Inflammatory macrophage (primary cell): ENCODE data around the gene SP9.
"Not testable (repeated sequence)": the region's sequence is repeated elsewhere in the genome, so short reads cannot be mapped to it uniquely, and the experiment has no call there.

Source experiments
- DNase-seq, 2 donors: peaks; one replicate each; pipeline ENCODE4 v3.0.0-alpha.2; 2020 to 2022

SP9 gene

DNA sequence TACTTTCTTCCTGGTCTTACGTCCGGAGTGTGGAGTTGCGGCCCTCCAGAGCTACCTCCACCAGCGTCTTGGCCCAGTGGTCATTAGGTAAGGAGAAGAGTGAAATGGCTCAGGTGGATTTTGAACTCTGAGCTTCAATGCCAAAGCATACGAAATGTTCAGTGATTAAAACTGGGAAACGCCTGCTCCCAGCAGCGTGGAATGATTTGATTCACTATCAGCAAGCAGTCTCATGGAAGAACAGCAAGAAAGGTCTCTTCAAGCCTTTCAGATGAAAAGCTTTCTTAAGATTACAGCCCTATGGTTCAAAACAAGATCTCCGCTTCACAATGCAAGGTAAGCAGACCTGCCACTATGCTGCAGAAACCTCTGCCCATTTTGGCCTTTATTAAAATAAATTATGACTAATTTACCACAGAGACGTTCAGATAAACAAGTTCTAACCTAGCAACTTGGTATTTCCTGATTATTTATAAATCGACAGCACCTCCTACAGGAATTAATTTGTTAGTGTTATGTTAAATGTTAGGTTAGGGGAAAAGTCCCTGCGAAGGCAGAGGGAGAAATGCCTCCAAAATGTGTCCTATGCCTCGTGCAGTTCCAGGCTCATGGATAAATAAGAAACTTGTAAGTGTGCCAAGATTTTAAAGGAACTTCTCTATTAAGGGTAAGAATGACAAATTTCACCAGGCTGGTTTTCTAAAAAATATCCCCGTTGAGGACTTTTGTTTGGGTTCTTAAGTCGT is 10.1 kb downstream of the SP9 start:
- DNase-seq, result peak in 1 of 2 donors; percentile 52

DNA sequence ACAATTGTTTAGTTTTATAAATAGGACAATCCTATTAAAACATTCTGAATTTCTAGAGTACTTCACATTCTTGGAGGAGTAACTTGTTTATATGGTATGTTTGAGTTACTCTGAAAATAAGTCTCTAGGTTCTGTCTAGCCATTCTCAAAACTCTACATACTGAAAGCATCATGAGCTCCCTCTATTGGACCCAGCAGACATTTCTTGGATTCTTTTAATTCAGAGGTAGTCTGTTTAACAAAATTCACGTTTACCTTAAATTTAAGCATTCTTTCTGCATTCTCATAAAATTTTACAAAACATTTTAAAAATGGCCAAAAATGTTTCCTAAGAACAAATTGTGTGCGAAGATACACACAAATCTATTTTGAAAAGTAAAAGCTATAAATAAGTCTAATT is 15.3 kb downstream of the SP9 start:
- no peak for DNase-seq

DNA sequence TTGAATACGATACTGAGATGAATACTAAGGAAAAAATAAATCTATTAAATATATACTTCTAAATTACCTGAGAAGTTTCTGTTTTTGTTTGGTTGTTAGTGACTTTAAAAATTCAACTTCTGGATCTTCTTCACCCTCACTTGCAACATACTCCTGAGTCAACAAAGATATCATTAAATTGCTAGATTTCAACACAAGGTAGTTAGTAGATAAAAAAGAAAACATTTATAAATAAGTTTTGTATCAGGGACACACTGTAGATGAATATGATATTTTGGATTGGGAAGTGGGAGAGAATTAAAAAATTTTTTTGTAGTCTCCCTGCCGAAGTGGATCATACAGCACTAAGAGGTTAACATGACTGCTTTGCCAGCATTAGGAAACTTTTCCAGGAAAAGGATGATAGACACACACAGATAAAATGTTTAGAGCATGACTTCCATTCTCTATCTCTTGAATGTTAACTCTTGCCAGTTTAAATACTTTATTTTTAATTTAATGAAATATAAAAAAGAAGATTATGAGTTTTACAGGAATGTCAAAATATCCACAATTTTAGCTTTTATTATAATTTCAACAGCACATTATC is 15.9 kb downstream of the SP9 start:
- DNase-seq, result no peak

DNA sequence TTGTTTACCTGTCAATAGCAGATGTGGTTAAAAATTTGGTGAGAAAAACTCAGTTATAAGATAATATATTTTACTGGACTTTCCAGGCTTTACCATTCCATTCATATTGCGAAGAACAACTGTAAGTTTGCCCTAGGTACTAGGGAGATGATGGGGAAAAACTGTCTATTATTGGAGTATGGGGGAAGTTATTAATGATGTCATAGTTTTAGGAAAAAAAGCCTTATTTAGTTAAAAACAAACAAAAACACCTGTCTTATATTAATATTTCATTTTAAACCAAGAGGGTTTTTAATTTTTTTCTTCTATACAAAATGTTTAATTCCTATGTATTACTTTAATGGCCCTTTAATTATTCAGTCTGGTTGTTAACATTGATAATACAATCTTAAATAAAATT is 18.2 kb downstream of the SP9 start:
- DNase-seq, result no peak

DNA sequence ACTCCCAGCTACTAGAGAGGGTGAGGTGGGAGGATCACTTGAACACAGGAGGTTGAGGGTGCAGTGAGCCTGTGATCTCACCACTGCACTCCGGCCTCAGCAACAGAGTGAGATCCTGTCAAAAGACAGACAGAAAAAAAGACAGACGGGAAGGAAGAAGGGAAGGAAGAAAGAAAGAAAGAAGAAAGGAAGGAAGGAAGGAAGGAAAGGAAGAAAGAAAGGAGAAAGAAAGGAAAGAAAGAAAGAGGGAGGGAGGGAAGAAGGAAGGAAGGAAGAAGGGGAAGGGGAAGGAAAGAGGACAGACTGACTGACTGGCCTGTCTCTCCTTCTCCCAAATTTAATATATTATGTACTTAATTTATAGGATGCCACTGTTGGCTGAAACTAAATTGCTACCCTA is 21.6 kb downstream of the SP9 start:
- DNase-seq, result no peak

DNA sequence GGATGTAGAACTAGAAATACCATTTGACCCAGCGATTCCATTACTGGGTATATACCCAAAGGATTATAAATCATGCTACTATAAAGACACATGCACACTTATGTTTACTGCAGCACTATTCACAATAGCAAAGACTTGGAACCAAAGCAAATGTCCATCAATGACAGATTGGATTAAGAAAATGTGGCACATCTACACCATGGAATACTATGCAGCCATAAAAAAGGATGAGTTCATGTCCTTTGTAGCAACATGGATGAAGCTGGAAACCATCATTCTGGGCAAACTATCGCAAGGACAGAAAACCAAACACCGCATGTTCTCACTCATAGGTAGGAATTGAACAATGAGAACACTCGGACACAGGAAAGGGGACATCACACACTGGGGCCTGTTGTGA is 24.9 kb downstream of the SP9 start:
- DNase-seq, result not testable (repeated sequence)

DNA sequence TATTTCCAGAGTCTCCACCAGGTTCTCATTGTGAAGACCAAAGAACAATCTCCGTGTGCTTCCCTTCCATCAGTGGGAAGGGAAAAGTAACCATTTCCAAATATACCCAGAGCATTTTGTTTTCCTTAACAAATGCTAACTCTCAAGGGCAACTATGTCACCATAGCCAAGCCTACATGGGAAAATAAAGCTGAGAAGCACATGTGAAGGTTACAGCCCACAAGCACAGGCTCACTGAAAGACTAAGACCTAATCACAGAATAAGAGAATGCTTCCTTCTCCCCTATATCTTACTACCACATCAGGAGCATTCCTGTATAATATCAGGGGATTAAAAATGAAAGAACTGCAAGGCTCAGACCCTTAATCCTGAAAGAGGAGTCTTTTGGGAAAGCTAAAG is 28.2 kb downstream of the SP9 start:
- peak in 1 of 2 donors; percentile 16 for DNase-seq

DNA sequence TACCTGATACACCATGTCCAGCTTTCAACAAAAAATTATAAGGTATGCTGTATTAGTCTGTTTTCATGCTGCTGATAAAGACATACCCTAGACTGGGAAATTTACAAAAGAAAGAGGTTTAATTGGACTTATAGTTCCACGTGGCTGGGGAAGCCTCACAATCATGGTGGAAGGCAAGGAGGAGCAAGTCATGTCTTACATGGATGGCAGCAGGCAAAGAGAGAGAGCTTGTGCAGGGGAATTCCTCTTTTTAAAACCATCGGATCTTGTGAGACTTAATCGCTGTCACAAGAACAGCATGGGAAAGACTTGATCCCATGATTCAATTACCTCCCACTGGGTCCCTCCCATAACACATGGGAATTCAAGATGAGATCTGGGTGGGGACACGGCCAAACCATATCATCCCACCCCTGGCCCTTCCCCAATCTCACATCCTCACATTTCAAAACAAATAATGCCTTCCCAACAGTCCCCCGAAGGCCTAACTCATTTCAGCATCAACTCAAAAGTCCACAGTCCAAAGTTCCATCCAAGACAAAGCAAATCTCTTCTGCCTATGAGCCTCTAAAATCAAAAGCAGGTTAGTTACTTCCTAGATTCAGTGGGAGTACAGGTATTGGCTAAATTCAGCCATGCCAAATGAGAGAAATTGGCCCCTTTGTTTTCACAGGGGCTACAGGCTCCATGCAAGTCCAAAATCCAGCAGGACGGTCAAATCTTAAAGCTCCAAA is 28.9 kb downstream of the SP9 start:
- DNase-seq, result peak; percentile 57 to 79

DNA sequence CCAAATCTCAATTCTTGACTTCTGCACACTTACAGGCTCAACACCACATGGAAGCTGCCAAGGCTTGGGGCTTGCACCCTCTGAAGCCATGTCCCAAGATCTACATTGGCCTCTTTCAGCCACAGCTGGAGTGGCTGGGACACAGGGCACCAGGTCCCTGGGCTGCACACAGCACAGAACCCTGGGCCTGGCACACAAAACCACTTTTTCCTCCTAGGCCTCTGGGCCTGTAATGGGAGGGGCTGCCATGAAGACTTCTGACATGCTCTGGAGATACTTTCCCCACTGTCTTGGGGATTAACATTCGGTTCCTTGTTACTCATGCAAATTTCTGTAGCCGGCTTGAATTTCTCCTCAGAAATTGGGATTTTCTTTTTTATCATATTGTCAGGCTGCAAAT is 29.9 kb downstream of the SP9 start:
- peak in 1 of 2 donors; percentile 9 for DNase-seq

DNA sequence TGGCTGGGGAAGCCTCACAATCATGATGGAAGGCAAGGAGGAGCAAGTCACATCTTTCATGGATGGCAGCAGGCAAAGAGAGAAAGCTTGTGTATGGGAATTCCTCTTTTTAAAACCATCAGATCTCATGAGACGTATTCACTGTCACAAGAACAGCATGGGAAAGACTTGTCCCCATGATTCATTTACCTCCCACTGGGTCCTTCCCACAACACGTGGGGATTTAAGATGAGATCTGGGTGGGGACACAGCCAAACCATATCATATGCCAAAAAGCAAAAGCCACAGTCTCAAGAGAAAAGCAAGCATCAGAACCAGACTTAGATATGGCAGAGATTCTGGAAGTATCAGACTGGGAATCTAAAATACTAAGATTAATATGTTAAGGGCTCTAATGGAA is 30.8 kb downstream of the SP9 start:
- peak; percentile 73 to 89 for DNase-seq

DNA sequence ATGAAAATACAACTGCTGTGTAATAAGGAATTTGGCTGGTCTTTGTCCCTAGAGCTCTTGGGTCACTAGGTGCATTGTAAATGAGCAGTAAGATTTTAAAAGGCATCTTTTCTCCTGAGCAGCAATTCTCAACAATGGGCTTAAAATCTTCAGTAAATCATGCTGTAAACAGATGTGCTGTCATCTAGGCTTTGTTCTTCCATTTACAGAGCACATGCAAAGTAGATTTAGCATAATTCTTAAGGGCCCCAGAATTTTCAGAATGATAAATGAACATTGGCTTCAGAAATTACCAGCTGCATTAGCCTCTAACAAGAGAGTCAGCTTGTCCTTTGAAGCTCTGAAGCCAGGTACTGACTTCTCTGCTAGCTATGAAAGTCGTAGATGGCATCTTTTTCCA is 33.9 kb downstream of the SP9 start:
- DNase-seq, result no peak

DNA sequence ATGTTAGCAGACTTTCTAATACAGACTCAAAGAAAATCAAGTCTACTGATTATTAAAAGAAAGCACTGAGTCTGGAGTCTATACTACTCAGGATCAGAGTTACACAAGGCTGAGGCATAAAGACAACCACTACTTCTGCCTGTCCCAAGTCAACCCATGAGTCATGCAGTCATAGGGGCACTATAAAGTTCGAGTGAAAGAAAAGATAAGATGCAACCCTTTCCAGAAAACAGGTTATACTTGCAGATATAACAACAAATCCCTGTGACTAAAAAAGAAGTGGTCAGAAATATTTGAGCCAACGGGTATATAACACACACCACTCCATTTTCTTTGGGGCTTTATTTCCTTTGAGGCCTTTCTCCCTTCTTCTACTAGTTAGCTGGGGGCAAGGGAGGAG is 42.2 kb downstream of the SP9 start:
- peak; percentile 56 to 69 for DNase-seq

DNA sequence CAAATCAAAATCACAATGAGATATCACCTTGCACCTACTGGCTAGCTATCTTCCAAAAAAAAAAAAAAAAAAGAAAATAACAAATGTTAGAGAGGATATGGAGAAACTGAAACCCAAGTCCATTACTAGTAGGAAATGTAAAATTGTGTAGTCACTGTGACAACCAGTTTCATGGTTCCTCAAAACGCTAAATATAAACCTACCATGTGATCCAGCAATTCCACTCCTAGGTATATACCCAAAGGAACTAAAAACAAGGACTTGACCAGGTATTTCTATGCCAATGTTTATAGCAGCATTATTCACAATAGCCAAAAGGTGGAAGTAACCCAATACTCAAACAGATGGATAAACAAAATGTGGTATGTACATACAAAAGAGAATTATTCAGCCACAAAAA is 49.0 kb downstream of the SP9 start:
- DNase-seq, result peak; percentile 67 to 79

DNA sequence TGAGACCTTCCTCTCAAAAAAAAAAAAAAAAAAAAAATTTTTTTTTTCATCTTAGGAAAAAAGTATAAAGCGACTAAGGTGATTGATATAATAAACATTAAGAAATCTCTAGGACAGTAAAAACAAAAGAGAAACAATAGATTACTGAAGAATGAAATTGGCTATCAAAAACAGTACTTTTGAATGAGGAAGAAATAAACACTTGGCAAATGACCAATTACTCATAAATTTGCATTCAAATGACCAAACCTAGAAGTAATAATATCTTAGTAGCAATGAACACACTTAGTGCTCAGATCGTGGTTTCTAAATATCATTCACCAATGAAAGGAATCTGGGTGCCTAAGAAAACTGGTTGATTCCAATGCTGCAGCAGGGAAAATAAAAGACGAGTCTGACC is 50.4 kb downstream of the SP9 start:
- DNase-seq, result no peak
